Measurements from ENCODE around the gene CLCN7. TPM values are rescaled to one million over a fixed set of nuclear protein-coding genes. Genes with fewer than 3 reads are reported as not detected.

CLCN7 gene
- total and polyA plus RNA-seq, 4 donors: 61.1 to 119 (median 88.0) TPM

DNA sequence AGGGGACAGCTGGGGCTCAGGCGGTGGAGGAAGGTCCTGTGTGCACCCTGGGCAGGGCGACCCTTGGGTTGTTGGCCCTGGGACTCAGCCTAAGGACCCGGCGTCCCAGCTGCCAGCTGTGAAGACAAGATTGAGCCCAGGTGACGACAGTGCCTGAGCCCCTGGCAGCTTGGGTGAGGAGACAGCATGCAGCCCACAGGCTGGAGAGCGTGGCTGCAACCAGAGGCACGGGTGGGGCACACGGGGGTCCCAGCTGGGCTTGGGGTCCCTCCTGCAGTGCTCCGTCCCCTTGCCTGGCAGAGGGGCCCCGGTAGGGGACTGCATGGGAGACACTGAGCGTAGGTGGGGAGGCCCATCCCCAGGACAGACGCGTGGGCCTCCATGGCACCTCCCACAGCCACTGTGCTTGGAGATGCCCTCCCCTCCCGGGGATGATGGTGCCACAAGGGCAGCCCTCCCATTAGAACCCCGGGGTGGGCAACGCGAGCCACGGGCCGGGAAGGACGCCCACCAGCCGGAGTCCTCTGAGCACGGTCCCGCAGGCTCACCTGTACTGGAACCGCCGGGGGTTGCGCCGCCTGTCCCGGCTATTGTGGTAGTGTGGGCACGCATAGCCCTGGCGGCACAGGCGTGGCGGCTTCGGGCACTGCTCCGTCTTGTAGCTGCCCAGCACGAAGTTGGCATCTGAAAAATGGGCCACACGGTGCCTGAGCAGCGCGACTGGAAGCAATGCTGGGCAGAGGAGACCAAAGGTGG, 75.8 kb downstream of the CLCN7 start:
- H3K9ac ChIP-seq (ENCODE audit: insufficient read depth in 1 of 2, low read length in 2 of 2): no peak overlapping the region
- ATAC-seq (ENCODE audit: insufficient read depth, low FRiP score) (no peak), DNase-seq (no peak)
- 97 to 99% methylated on average over 36 to 38 of the region's 38 CpGs for WGBS, 2 donors
- H3K27ac ChIP-seq (ENCODE audit: low read depth in 1 of 2, low read length in 1 of 2): no peak overlapping the region
- H3K36me3 ChIP-seq (ENCODE audit: control insufficient read depth in 4 of 4, insufficient read depth in 4 of 4, low read length in 4 of 4): peaks cover 0 to 47% (median 20%) of the 10 kb centered on the region in 4 donors
- TF ChIP-seq, protein P1, sequence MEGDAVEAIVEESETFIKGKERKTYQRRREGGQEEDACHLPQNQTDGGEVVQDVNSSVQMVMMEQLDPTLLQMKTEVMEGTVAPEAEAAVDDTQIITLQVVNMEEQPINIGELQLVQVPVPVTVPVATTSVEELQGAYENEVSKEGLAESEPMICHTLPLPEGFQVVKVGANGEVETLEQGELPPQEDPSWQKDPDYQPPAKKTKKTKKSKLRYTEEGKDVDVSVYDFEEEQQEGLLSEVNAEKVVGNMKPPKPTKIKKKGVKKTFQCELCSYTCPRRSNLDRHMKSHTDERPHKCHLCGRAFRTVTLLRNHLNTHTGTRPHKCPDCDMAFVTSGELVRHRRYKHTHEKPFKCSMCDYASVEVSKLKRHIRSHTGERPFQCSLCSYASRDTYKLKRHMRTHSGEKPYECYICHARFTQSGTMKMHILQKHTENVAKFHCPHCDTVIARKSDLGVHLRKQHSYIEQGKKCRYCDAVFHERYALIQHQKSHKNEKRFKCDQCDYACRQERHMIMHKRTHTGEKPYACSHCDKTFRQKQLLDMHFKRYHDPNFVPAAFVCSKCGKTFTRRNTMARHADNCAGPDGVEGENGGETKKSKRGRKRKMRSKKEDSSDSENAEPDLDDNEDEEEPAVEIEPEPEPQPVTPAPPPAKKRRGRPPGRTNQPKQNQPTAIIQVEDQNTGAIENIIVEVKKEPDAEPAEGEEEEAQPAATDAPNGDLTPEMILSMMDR (IDR thresholded peaks at IDR 0.05; ENCODE audit: control extremely low read depth, extremely low read depth): no peak
- no peaks in the 10 kb centered on the region for H3K27me3 ChIP-seq (ENCODE audit: control insufficient read depth in 3 of 3, insufficient read depth in 3 of 3, low read length in 2 of 3)
- H3K4me3 ChIP-seq: no peak overlapping the region
- H3K9me3 ChIP-seq (ENCODE audit: control insufficient read depth in 4 of 4, insufficient read depth in 3 of 4, low read length in 3 of 4): no peaks in the 10 kb centered on the region
- H3K4me1 ChIP-seq (ENCODE audit: control insufficient read depth in 5 of 5, insufficient read depth in 5 of 5, low read length in 5 of 5): no peaks in the 10 kb centered on the region

DNA sequence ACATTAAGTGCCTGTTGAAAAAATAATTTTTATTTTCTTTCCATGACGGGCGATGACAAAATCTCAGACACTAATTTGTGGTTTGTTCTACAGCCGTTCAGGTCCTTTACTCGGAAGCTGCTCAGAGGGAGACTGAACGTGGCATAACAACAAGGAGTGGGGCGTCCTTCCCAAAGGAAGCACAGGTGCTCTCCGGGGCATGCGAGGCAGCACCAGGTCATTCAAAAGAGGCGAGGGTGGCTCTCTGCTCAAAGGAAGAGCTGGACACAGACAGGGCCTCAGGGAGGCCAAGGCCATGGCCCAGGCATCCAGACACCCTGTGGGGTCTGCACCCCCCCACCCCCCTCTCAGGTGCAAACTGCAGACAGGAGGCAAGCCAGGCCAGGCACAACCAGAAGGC, 76.5 kb downstream of the CLCN7 start:
- Histone ChIP-seq H3K27me3 (ENCODE audit: control insufficient read depth in 3 of 3, insufficient read depth in 3 of 3, low read length in 2 of 3) (no peaks in the 10 kb centered on the region), H3K4me1 (ENCODE audit: control insufficient read depth in 5 of 5, insufficient read depth in 5 of 5, low read length in 5 of 5) (no peaks in the 10 kb centered on the region), H3K4me3 (no peak overlapping the region), H3K9ac (ENCODE audit: insufficient read depth in 1 of 2, low read length in 2 of 2) (no peak overlapping the region), H3K27ac (ENCODE audit: low read depth in 1 of 2, low read length in 1 of 2) (no peak overlapping the region), H3K36me3 (ENCODE audit: control insufficient read depth in 4 of 4, insufficient read depth in 4 of 4, low read length in 4 of 4) (peaks cover 0 to 54% (median 19%) of the 10 kb centered on the region in 4 donors), H3K9me3 (ENCODE audit: control insufficient read depth in 4 of 4, insufficient read depth in 3 of 4, low read length in 3 of 4) (no peaks in the 10 kb centered on the region)
- DNase-seq: no peak
- TF ChIP-seq, protein P1 (IDR thresholded peaks at IDR 0.05; ENCODE audit: control extremely low read depth, extremely low read depth): no peak
- 96 to 98% methylated on average over 9 of the region's 9 CpGs for WGBS, 2 donors
- ATAC-seq (ENCODE audit: insufficient read depth, low FRiP score): no peak

DNA sequence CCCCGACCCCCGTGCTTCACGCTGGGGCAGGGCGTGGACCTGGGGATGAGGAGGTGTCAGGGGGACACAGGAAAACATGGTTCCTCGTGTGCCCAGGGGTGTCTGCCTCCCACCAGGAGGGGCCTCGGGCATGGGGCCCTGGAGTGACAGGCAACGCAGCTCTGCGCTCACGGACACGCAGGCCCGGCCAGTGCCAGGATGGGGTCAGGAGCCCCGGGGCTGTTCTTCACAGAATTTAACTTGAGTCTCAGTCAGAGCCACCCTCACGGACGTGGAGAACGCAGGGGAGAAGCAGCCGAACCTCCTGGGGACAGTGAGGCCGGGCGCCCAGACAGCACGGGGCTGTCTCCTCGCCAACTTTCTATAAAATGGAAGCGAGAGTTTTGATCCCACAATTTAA, 77.0 kb downstream of the CLCN7 start:
- Histone ChIP-seq H3K36me3 (ENCODE audit: control insufficient read depth in 4 of 4, insufficient read depth in 4 of 4, low read length in 4 of 4) (peaks cover 0 to 52% (median 20%) of the 10 kb centered on the region in 4 donors), H3K27me3 (ENCODE audit: control insufficient read depth in 3 of 3, insufficient read depth in 3 of 3, low read length in 2 of 3) (no peaks in the 10 kb centered on the region), H3K4me3 (no peak overlapping the region), H3K27ac (ENCODE audit: low read depth in 1 of 2, low read length in 1 of 2) (no peak overlapping the region), H3K9ac (ENCODE audit: insufficient read depth in 1 of 2, low read length in 2 of 2) (no peak overlapping the region), H3K9me3 (ENCODE audit: control insufficient read depth in 4 of 4, insufficient read depth in 3 of 4, low read length in 3 of 4) (no peaks in the 10 kb centered on the region), H3K4me1 (ENCODE audit: control insufficient read depth in 5 of 5, insufficient read depth in 5 of 5, low read length in 5 of 5) (no peaks in the 10 kb centered on the region)
- 95 to 98% methylated on average over 18 to 21 of the region's 21 CpGs for WGBS, 2 donors
- TF ChIP-seq, protein P1 (IDR thresholded peaks at IDR 0.05; ENCODE audit: control extremely low read depth, extremely low read depth): no peak
- no peak for DNase-seq
- no peak for ATAC-seq (ENCODE audit: insufficient read depth, low FRiP score)

Data from lung (tissue), 12 donors.